Rectal smooth muscle tissue (tissue), 1 donor: ENCODE results near the gene POU6F2.

Experiments used
- H3K27ac ChIP-seq: one replicate; pipeline ENCODE4 v1.7.0; 2013; ENCODE audit warnings: low read depth, low read length, inconsistent platforms
- H3K27me3 ChIP-seq: one replicate; pipeline ENCODE4 v1.7.0; 2013; ENCODE audit warnings: low read length; ENCODE audit not compliant: control insufficient read depth, insufficient read depth
- H3K36me3 ChIP-seq: one replicate; pipeline ENCODE4 v1.7.0; 2013; ENCODE audit warnings: low read length; ENCODE audit not compliant: control insufficient read depth, insufficient read depth
- H3K4me1 ChIP-seq: one replicate; pipeline ENCODE4 v1.7.0; 2013; ENCODE audit warnings: low read length; ENCODE audit not compliant: control insufficient read depth, insufficient read depth
- H3K4me3 ChIP-seq: one replicate; pipeline ENCODE4 v1.7.0; 2013; ENCODE audit warnings: low read length
- H3K9ac ChIP-seq: one replicate; pipeline ENCODE4 v1.7.0; 2013; ENCODE audit warnings: low read length

POU6F2 gene

DNA sequence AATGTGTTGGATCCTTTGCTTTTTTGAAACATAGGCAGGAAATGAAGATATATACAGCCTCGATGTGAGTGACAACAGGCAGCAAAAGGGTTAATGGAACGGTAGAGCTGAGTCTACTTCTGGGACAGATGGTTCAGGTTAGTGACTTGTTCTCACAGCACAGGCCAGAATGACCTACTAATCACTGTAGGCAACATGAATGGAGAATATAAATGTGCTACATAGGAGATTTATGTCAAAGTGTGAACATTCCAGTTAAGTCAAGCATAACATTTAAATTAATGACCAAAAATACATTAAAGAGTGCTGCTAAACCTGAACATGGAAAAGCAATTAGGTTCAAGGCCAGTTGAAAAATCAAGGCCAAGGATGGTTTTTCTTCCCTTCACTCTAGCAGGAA, 235.2 kb downstream of the POU6F2 start:
- Histone ChIP-seq H3K36me3 (no peaks in the 10 kb centered on the region), H3K27me3 (no peaks in the 10 kb centered on the region), H3K4me3 (no peak overlapping the region), H3K4me1 (no peaks in the 10 kb centered on the region), H3K9ac (no peak overlapping the region), H3K27ac (no peak overlapping the region)

DNA sequence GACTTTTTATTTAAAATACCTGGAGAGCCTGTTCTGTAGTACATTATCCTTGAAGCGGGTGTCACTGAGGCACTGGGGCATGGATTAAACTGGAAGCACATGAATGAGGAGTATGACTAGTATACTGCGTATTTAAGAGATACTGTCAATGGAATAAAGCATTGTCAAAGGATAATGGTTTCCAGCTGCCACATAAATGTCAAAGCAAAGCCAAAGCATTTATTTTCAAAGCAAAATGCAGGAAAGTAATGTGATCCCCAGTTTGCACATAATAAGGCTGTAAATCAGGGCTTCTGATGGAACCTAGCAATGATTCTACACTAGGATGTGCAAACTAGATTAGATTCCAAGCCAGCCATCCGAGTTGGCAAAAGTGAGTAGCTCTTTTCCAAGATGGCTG, 240.1 kb downstream of the POU6F2 start:
- H3K36me3 ChIP-seq: no peaks in the 10 kb centered on the region
- H3K4me1 ChIP-seq: no peaks in the 10 kb centered on the region
- H3K27ac ChIP-seq: no peak overlapping the region
- no peaks in the 10 kb centered on the region for H3K27me3 ChIP-seq
- no peak overlapping the region for H3K9ac ChIP-seq
- H3K4me3 ChIP-seq: no peak overlapping the region

DNA sequence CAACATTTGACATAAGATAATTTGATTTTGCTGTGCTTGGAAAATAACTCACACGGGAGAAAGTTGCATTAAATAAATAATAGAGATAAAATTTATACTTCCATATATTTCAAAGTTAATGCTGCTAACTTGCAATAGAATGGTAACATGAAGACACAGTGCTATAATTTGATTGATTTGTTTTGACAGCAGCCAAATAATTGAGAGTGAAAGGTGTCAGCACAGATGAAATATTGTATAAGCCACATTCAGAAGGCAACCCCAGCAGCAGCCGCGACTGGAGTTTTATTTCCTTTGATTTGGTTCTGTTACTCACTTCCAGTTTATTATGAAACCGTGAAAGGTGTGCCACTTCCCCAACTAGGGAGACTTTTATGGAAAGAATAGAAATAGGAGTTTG, 242.2 kb downstream of the POU6F2 start:
- no peaks in the 10 kb centered on the region for H3K36me3 ChIP-seq

DNA sequence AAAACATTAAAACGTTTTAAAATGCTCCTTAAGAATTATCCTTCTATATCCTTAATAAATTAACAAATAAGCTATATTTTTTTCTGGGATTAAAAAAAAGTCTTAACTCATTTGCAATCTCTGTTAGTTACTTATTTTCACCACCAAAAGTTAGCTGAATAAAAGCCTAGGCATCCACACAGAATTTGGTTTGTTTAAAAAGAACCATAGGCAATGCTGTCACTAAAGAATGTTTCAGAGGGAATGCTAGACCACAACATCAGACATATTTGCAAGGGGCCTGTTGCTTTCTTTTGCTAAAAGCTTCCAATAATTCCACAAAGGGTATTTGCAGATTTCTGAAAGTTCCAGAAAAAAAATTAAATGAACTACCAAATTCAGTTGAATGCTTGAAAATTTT, 244.2 kb downstream of the POU6F2 start:
- Histone ChIP-seq H3K9ac (no peak overlapping the region), H3K4me3 (no peak overlapping the region), H3K27ac (no peak overlapping the region), H3K27me3 (no peaks in the 10 kb centered on the region), H3K4me1 (no peaks in the 10 kb centered on the region), H3K36me3 (no peaks in the 10 kb centered on the region)

More for the DNA sequence above, 242.2 kb downstream of the POU6F2 start:
- no peak overlapping the region for H3K4me3 ChIP-seq
- no peaks in the 10 kb centered on the region for H3K27me3 ChIP-seq
- H3K27ac ChIP-seq: no peak overlapping the region
- no peak overlapping the region for H3K9ac ChIP-seq
- H3K4me1 ChIP-seq: no peaks in the 10 kb centered on the region

DNA sequence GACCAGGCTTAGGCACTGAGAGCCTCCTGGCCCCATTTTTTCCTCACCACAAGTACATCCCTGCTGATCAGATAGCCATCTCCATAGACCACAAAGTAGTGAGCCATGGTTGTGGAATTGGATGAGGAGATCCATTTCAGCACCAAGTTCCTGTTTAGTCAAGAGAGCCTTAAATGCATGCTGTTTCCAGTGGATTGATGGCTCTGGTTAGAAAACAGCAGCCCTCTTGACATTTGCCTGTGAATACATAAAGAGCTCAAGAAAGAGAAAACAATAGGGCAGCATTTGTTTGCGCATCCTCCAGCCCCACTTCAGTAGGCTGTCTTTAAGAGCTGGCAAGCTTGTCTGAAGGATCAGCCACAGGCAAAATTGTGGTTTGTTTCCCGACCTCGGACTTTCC, 251.2 kb downstream of the POU6F2 start:
- H3K4me3 ChIP-seq: no peak overlapping the region
- H3K9ac ChIP-seq: no peak overlapping the region
- no peaks in the 10 kb centered on the region for H3K4me1 ChIP-seq
- no peaks in the 10 kb centered on the region for H3K27me3 ChIP-seq
- H3K36me3 ChIP-seq: no peaks in the 10 kb centered on the region
- no peak overlapping the region for H3K27ac ChIP-seq

DNA sequence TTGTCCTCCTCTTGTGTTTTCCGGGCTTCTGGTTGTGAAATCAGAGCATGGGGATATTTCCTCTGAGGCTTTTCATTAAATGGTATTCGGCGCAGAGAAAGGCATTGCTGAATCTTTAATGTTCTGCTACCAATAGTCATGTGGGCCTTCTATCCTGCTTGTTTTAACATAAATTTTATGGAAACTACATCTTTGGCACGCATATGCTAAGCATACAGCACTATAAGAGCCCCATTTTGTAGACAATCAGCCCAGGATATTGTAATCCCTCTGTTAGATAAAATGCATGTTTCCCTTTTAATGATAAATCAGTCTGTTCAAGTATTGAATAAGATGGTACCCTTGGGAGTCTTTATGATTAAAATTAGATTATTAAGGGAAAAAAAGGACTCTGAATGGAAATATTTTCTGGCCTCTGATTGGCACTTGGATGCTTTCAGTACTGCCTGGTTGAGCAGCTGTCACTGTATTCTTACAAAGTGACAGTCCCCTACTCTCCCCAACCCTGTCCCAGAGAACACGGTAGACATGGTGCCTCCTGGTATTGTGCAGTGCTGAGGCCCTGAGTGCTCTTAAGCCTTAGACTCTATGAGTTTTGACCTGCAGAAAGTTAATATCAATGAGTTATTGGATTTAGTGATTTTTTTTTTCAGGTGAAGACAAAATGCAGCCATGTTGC, 256.3 kb downstream of the POU6F2 start:
- H3K36me3 ChIP-seq: no peaks in the 10 kb centered on the region
- no peak overlapping the region for H3K4me3 ChIP-seq
- no peak overlapping the region for H3K27ac ChIP-seq
- no peaks in the 10 kb centered on the region for H3K4me1 ChIP-seq
- H3K27me3 ChIP-seq: no peaks in the 10 kb centered on the region
- H3K9ac ChIP-seq: no peak overlapping the region

DNA sequence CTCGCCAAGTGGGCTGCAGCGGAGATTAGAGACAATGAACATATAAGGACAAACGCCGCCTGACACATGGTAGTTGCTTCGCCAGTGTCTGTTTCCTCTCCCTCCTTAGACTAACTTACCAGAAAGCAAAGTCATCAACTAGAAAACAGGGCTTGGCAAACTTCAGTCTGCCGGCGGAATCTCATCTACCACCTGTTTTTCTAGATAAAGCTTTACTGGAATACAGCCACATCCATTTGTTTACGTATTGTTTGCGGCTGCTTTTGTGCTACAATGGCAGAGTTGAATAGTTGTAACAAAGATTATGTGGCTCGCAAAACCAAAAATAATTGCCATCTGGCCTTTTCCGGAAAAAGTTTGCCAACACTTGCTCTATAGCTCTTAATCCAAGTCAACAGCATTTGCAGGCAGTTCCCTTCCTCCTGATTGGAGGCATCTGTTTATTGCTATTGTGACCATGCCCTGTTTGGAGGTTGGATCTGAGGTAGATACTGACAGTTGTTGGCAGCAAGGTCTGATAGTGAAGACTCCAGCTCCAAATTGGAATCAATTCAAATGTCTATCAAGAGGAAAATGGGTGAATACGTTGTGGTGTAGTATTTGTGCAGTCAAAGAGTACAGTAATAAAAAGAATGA, 260.6 kb downstream of the POU6F2 start:
- Histone ChIP-seq H3K27ac (no peak overlapping the region), H3K4me3 (no peak overlapping the region), H3K4me1 (no peaks in the 10 kb centered on the region), H3K9ac (no peak overlapping the region), H3K27me3 (no peaks in the 10 kb centered on the region), H3K36me3 (no peaks in the 10 kb centered on the region)

DNA sequence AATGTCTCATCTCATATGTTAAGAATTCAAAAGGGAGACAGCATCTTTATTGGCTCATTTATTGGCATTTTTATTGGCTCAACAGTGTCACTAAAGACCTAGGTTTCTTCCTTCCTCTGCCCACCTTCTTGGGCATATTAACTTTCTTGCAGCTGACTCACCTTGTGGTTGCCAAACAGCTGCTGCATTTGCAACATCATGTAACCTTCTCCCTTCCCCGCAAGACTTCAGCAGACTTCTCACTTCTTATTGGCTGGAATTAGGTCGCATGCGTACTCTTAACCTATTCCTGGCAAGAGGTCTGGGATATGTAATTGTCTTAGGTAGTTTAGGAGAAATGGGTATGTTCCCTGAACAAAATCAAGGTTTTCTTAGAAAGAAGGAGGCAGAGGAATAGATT, 263.2 kb downstream of the POU6F2 start:
- Histone ChIP-seq H3K36me3 (no peaks in the 10 kb centered on the region), H3K4me1 (no peaks in the 10 kb centered on the region), H3K27me3 (no peaks in the 10 kb centered on the region), H3K27ac (no peak overlapping the region), H3K4me3 (no peak overlapping the region), H3K9ac (no peak overlapping the region)

DNA sequence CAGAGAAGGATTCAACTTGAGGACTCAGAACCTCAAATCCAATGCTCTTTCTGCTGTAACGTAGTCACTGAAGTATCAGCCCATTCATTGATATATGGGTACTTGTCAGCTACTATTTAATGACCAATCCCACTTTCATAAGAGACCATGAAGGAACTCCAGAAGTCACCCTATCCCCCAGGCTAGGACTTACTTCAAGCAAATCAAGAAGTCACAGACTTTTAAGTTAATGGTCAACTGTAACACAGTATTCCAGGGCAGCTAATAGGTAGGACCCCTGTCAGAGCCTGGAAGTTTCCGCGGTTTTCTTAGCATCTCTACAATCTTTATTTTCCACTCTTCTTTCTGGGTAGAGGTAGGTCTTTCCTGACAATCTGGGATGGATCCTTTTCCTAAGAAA, 269.9 kb downstream of the POU6F2 start:
- Histone ChIP-seq H3K27ac (no peak overlapping the region), H3K4me3 (no peak overlapping the region), H3K27me3 (no peaks in the 10 kb centered on the region), H3K9ac (no peak overlapping the region), H3K4me1 (no peaks in the 10 kb centered on the region), H3K36me3 (no peaks in the 10 kb centered on the region)

DNA sequence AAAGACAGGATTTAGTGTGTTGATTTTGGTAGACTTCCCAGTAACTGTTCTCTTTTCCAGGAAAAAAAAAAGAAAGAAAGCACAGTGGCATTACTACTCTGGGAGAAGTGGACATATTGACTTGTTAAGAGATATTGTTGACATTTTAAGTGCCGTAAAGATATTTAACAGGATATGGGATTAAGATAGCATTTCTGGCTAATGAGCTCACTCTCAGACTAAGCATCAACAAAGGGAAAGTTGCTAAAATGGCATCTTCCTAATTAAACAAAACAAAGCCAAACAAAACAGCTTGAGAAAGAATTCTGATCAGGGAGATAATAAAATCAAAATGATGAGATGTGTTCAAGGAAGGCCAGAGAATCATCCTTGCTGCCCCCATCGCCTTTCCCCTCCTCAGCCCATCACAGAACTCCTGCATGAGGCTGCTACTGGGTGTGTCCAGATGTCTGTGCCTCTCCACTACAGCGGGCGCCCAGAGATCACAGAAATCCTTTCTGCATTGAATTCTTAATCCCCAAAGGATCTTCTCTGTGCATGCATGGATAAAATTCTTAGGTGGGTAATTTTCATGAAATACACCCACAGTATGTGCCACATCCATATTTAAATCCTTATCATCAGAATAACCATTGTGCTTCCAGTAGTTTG, 270.5 kb downstream of the POU6F2 start:
- H3K36me3 ChIP-seq: no peaks in the 10 kb centered on the region
- H3K4me3 ChIP-seq: no peak overlapping the region
- H3K4me1 ChIP-seq: no peaks in the 10 kb centered on the region
- H3K9ac ChIP-seq: no peak overlapping the region
- no peaks in the 10 kb centered on the region for H3K27me3 ChIP-seq
- no peak overlapping the region for H3K27ac ChIP-seq

DNA sequence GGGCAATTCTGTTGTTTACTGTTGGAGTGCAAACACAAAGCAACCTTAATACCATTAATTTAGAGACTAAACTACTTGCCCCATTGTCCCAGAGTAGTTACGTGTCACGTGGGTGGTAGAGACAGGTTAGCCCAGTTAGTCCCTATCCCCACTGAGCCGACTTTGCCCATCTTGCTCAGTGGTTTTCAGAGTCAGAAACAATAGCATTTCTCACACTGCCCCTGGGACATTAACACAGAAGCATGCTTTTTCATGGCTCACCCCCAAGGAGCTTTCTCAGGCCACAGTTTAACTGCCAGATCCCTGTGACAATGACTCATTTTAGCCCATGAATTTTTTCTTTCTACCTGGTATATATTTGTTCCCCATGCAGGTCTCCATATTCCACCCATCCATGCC, 271.0 kb downstream of the POU6F2 start:
- Histone ChIP-seq H3K4me1 (no peaks in the 10 kb centered on the region), H3K4me3 (no peak overlapping the region), H3K27ac (no peak overlapping the region), H3K36me3 (no peaks in the 10 kb centered on the region), H3K9ac (no peak overlapping the region), H3K27me3 (no peaks in the 10 kb centered on the region)

DNA sequence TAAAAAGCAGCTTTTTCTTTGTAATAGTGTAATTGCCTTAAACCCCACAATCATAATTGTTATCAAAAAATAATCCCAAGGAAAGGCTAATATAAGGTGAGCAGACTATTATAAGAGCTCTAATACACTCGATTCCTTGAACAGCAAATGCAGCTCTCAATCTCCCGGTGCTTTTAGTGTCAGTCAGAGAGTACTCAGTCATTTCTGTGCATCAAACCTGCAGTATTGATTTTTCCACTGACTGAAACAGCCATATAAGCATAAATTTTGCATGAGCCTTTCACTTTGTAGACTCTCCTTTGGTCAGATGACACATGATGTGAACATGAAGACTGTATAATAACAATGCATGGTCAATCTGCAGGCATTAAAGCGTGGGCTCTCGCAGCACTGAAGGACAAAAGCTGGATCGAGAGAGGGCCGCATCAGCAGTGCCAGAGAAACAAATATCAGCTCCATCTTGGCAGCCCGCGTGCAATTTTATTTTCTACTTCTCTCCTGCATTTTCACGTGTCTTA, 272.0 kb downstream of the POU6F2 start:
- Histone ChIP-seq H3K27ac (no peak overlapping the region), H3K4me1 (no peaks in the 10 kb centered on the region), H3K9ac (no peak overlapping the region)

More for the DNA sequence above, 272.0 kb downstream of the POU6F2 start:
- no peaks in the 10 kb centered on the region for H3K27me3 ChIP-seq
- H3K36me3 ChIP-seq: no peaks in the 10 kb centered on the region
- no peak overlapping the region for H3K4me3 ChIP-seq
